A549 (cell line): ENCODE data around the gene ERFE. TPM values are rescaled to one million over a fixed set of nuclear protein-coding genes. Genes with fewer than 3 reads are reported as not detected.

Experiments
- ATAC-seq, 2 experiments: fragments of 200-7000 bp in 1 of 2; fragments of >200 bp in 1 of 2; cut with Nextera tagmentation in 1 of 2; cut with Tn5 transposase in 1 of 2; 3 replicates each; pipeline versions ENCODE4 v1.8.0 to v1.9.1; 2018 to 2020; ENCODE audit warnings: mild to moderate bottlenecking in 1 of 2, moderate library complexity in 1 of 2
- CTCF ChIA-PET: fragments of 300-600 bp; sonication (Branson Sonifier 250); formaldehyde crosslinking; extraction: SDS; loops from one replicate; lab custom pipeline; 2021; ENCODE audit warnings: antibody characterized with exemption, inconsistent platforms; lab: Yijun Ruan, JAX
- POLR2A ChIA-PET: fragments of 350-600 bp; formaldehyde crosslinking; extraction: SDS; loops from one replicate; lab custom pipeline; 2021; ENCODE audit warnings: antibody characterized with exemption, inconsistent platforms; lab: Yijun Ruan, JAX
- DNase-seq, 2 experiments: peaks; one replicate each; pipeline versions ENCODE4 v3.0.0 to v3.0.0-alpha.2; 2011 to 2016; ENCODE audit warnings: low read depth in 1 of 2, low spot score in 1 of 2
- FAIRE-seq: peaks from 2 replicates; lab custom pipeline; 2011; peaks lifted over from hg19 to GRCh38; lab: Jason Lieb, UNC
- H3K27ac ChIP-seq, 2 experiments: fragments of >200 bp; sonication (Bioruptor Twin); formaldehyde crosslinking; 3 replicates each; pipeline ENCODE4 v1.5.1; 2016 to 2017
- H3K4me1 ChIP-seq: fragments of >200 bp; sonication (Bioruptor Twin); formaldehyde crosslinking; 3 replicates; pipeline ENCODE4 v1.6.1; 2016
- H3K4me2 ChIP-seq: fragments of >200 bp; sonication (Bioruptor Twin); formaldehyde crosslinking; 3 replicates; pipeline ENCODE4 v1.6.1; 2016
- H3K4me3 ChIP-seq: fragments of >200 bp; sonication (Bioruptor Twin); formaldehyde crosslinking; 3 replicates; pipeline ENCODE4 v1.5.1; 2016
- H3K9me3 ChIP-seq: fragments of >200 bp; sonication (Bioruptor Twin); formaldehyde crosslinking; 3 replicates; pipeline ENCODE4 v1.6.1; 2016
- CEBPB ChIP-seq, 2 experiments: fragments of >200 bp in 1 of 2; sonication (Bioruptor Twin) in 1 of 2; formaldehyde crosslinking in 1 of 2; IDR thresholded peaks; 2 replicates each; pipeline ENCODE4 v1.6.1; 2012 to 2016
- FOSL2 ChIP-seq, 2 experiments: fragments of 450-650 bp in 1 of 2; fragments of >200 bp in 1 of 2; sonication (Bioruptor Twin) in 1 of 2; formaldehyde crosslinking; IDR thresholded peaks; 2 replicates each; pipeline versions ENCODE4 v1.5.0 to v1.6.1; 2016 to 2020; ENCODE audit warnings: mild to moderate bottlenecking in 1 of 2, moderate library complexity in 1 of 2
- GATA3 ChIP-seq: IDR thresholded peaks from 2 replicates; pipeline ENCODE4 v1.6.1; 2012; ENCODE audit warnings: borderline replicate concordance
- HOXB5 ChIP-seq: fragments of 250-450 bp; sonication (Bioruptor Pico); IDR thresholded peaks from 2 replicates; pipeline ENCODE4 v1.5.0; 2020; ENCODE audit warnings: mild to moderate bottlenecking, moderate library complexity
- JUNB ChIP-seq: fragments of >200 bp; sonication (Bioruptor Twin); formaldehyde crosslinking; IDR thresholded peaks from 2 replicates; pipeline ENCODE4 v1.6.1; 2016
- KDM1A ChIP-seq: fragments of 200-600 bp; sonication (generic); IDR thresholded peaks from 2 replicates; pipeline ENCODE4 v1.6.1; 2016; ENCODE audit warnings: low read depth, mild to moderate bottlenecking
- KDM5A ChIP-seq: fragments of 200-600 bp; sonication (generic); IDR thresholded peaks from 2 replicates; pipeline ENCODE4 v1.6.1; 2016; ENCODE audit warnings: antibody characterized with exemption, mild to moderate bottlenecking
- NPAS2 ChIP-seq: fragments of 250-450 bp; sonication (Bioruptor Pico); IDR thresholded peaks from 2 replicates; pipeline ENCODE4 v1.8.0; 2022; ENCODE audit warnings: mild to moderate bottlenecking, moderate library complexity, borderline replicate concordance
- NR3C1 ChIP-seq: fragments of >200 bp; sonication (Bioruptor Twin); formaldehyde crosslinking; IDR thresholded peaks from 3 replicates; pipeline ENCODE4 v1.6.1; 2017
- PHF8 ChIP-seq: fragments of 200-600 bp; sonication (generic); IDR thresholded peaks from 2 replicates; pipeline ENCODE4 v1.6.1; 2016; ENCODE audit warnings: low read depth, mild to moderate bottlenecking, antibody characterized with exemption, moderate library complexity, borderline replicate concordance
- RAD21 ChIP-seq, 2 experiments: fragments of >200 bp in 1 of 2; sonication (Bioruptor Twin) in 1 of 2; formaldehyde crosslinking in 1 of 2; IDR thresholded peaks in 1 of 2; conservative IDR thresholded peaks in 1 of 2; 2 replicates in 1 of 2; 3 replicates in 1 of 2; pipeline ENCODE4 v1.6.1; 2012 to 2018; ENCODE audit warnings: inconsistent platforms in 1 of 2
- RCOR1 ChIP-seq: fragments of 150-350 bp; IDR thresholded peaks from 2 replicates; pipeline ENCODE4 v1.6.1; 2014; ENCODE audit warnings: antibody characterized with exemption, low read length, low read depth
- RNF2 ChIP-seq: fragments of 200-600 bp; sonication (generic); IDR thresholded peaks from 2 replicates; pipeline ENCODE4 v1.6.1; 2016; ENCODE audit warnings: low read depth, mild to moderate bottlenecking, antibody characterized with exemption, moderate library complexity, borderline replicate concordance
- SREBF2 ChIP-seq: fragments of 450-650 bp; IDR thresholded peaks from 2 replicates; pipeline ENCODE4 v1.6.1; 2014; ENCODE audit warnings: mild to moderate bottlenecking, moderate library complexity
- TP53 ChIP-seq: fragments of 250-450 bp; sonication (Bioruptor Pico); IDR thresholded peaks from 2 replicates; pipeline ENCODE4 v1.5.0; 2021; ENCODE audit warnings: mild to moderate bottlenecking, moderate library complexity
- ZFP36 ChIP-seq: fragments of 450-650 bp; IDR thresholded peaks from 2 replicates; pipeline ENCODE4 v1.6.1; 2014; ENCODE audit warnings: borderline replicate concordance; ENCODE audit not compliant: partially characterized antibody
- ZSCAN20 ChIP-seq: fragments of 250-450 bp; sonication (Bioruptor Pico); IDR thresholded peaks from 2 replicates; pipeline ENCODE4 v1.8.0; 2022; ENCODE audit warnings: mild to moderate bottlenecking, moderate library complexity
- WGBS: methylation state at CpG from one replicate; pipeline ENCODE4 v1.1.6; 2017; ENCODE audit errors: missing lambda C conversion rate; 5-methylcytosine and 5-hydroxymethylcytosine counted together
- polyA plus RNA-seq, 4 experiments: library from polyadenylated mRNA; depleted of rRNA in 3 of 4; stranded (reverse); fragments of >200 nt; fragmentation: RNase III in 1 of 4; extraction: RNeasy Plus Mini Kit Qiagen cat#74134 plus additional on column Dnase treatment in 1 of 4; gene quantifications; 2 replicates in 3 of 4; 3 replicates in 1 of 4; pipeline ENCODE4 v1.2.3, GENCODE V29; 2011 to 2017
- TF ChIP-seq, protein P1 (sequence below): IDR thresholded peaks from 2 replicates; pipeline ENCODE4 v1.6.1; 2012
- TF ChIP-seq, protein P2 (sequence below): IDR thresholded peaks from 2 replicates; pipeline ENCODE4 v1.6.1; 2012; ENCODE audit warnings: low read depth, borderline replicate concordance
- TF ChIP-seq, protein P3 (sequence below): fragments of >200 bp; sonication (Bioruptor Twin); formaldehyde crosslinking; IDR thresholded peaks from 2 replicates; pipeline ENCODE4 v1.6.1; 2016
- TF ChIP-seq, protein P4 (sequence below): fragments of 250-450 bp; sonication (Bioruptor Pico); IDR thresholded peaks from 2 replicates; pipeline ENCODE4 v1.5.0; 2021; ENCODE audit warnings: mild to moderate bottlenecking, moderate library complexity, borderline replicate concordance

The ERFE gene
- polyA plus RNA-seq, 2 of the 4 experiments (the other 2 are of a cell fraction) = 2.6 TPM

DNA sequence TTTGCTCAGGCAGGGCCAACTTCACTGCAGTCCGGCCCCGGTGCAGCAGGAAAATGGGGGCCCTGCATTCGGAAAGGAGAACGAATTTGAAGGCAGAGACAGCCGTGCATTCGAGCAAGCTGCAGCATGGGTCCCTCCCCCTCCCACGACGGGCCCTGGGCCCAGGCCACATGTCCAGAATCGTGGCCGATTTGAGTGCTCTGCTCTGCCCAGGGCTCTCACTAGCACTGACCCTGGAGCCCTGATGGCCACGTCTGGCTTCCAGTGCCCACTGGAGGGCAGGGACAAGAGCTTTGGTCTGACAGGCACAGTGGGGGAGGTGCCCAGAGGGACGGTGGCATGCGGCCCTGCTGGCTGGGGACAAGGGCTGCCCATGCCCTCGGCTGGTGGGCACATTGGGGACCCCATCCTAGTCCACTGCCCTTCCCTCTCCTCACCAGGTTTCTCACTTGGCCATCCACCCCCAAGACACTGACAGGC lies 34.7 kb upstream of the ERFE start:
- H3K4me2 ChIP-seq = no peak overlapping the region
- CTCF ChIA-PET = interaction anchor here (1.1 kb wide), 1 partner anchor 9 kb away, joined by 3 read pairs; no protein-coding TSS in a partner anchor
- TF ChIP-seq, protein P1, sequence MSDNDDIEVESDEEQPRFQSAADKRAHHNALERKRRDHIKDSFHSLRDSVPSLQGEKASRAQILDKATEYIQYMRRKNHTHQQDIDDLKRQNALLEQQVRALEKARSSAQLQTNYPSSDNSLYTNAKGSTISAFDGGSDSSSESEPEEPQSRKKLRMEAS = no peak
- TF ChIP-seq TP53 (CRISPR knock-in tag) (no peak), ZSCAN20 (CRISPR knock-in tag) (no peak), NR3C1 (no peak), GATA3 (no peak)
- TF ChIP-seq, all 56 proteins: peak for 0
- WGBS = 51% methylated on average over 13 of the region's 14 CpGs
- Histone ChIP-seq H3K4me3 (no peak overlapping the region), H3K9me3 (no peaks in the 10 kb centered on the region), H3K27ac (no peak overlapping the region), H3K4me1 (no peaks in the 10 kb centered on the region)
- POLR2A ChIA-PET = no interaction called here
- ATAC-seq = no peak
- no peak for FAIRE-seq
- no peak for DNase-seq

DNA sequence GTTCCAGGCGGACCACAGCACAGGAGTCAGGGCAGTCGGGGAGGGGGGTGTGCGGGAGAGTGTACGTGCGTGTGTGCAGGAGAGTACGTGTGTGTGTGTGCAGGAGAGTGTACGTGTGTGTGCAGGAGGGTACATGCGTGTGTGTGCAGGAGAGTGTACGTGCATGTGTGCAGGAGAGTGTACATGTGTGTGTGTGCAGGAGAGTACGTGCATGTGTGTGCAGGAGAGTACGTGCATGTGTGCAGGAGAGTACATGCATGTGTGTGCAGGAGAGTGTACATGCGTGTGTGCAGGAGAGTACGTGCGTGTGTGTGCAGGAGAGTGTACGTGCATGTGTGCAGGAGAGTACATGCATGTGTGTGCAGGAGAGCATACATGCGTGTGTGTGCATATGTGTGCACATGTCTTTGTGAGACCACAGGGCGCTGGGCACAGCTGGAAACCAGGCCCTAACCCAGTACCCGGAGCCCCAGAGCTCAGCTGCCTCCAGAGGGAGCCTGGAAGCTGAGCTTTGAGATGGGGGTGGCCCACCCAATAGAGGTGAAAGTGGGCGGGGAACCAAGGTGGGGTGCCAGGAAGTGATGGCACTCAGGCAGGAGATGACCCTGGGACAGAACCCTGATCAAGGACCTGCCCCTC lies 34.2 kb upstream of the ERFE start:
- ChIA-PET POLR2A (no interaction called here), CTCF (interaction anchor here (1.1 kb wide), 1 partner anchor 10 kb away, joined by 3 read pairs; no protein-coding TSS in a partner anchor)
- FAIRE-seq = no peak
- WGBS = 81% methylated on average over 19 of the region's 19 CpGs
- no peak for TF ChIP-seq CEBPB (IDR thresholded peaks at IDR 0.05)
- no peak for TF ChIP-seq SREBF2
- no peak for TF ChIP-seq JUNB
- TF ChIP-seq TP53 (CRISPR knock-in tag) = no peak
- no peak for TF ChIP-seq RCOR1
- TF ChIP-seq KDM1A = no peak
- no peak for TF ChIP-seq KDM5A
- TF ChIP-seq FOSL2 (IDR thresholded peaks at IDR 0.05) = no peak
- TF ChIP-seq FOSL2 (CRISPR knock-in tag; IDR thresholded peaks at IDR 0.05) = no peak
- no peak for TF ChIP-seq NPAS2
- no peak for TF ChIP-seq PHF8
- TF ChIP-seq, protein P2, sequence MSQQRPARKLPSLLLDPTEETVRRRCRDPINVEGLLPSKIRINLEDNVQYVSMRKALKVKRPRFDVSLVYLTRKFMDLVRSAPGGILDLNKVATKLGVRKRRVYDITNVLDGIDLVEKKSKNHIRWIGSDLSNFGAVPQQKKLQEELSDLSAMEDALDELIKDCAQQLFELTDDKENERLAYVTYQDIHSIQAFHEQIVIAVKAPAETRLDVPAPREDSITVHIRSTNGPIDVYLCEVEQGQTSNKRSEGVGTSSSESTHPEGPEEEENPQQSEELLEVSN = no peak
- TF ChIP-seq RNF2 = no peak
- no peak for TF ChIP-seq HOXB5 (CRISPR knock-in tag)
- TF ChIP-seq RAD21 (conservative IDR thresholded peaks at IDR 0.05 in 1 of 2, IDR thresholded peaks at IDR 0.05 in 1 of 2) = no peak
- TF ChIP-seq, protein P3, sequence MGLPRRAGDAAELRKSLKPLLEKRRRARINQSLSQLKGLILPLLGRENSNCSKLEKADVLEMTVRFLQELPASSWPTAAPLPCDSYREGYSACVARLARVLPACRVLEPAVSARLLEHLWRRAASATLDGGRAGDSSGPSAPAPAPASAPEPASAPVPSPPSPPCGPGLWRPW = no peak
- ATAC-seq = 0 out of 6 replicates have a peak, but pooled peaks of 1 of the 2 experiments have one; percentile 6
- Histone ChIP-seq H3K4me3 (no peak overlapping the region), H3K4me1 (no peaks in the 10 kb centered on the region), H3K4me2 (no peak overlapping the region), H3K9me3 (no peaks in the 10 kb centered on the region), H3K27ac (no peak overlapping the region)
- DNase-seq = no peak

DNA sequence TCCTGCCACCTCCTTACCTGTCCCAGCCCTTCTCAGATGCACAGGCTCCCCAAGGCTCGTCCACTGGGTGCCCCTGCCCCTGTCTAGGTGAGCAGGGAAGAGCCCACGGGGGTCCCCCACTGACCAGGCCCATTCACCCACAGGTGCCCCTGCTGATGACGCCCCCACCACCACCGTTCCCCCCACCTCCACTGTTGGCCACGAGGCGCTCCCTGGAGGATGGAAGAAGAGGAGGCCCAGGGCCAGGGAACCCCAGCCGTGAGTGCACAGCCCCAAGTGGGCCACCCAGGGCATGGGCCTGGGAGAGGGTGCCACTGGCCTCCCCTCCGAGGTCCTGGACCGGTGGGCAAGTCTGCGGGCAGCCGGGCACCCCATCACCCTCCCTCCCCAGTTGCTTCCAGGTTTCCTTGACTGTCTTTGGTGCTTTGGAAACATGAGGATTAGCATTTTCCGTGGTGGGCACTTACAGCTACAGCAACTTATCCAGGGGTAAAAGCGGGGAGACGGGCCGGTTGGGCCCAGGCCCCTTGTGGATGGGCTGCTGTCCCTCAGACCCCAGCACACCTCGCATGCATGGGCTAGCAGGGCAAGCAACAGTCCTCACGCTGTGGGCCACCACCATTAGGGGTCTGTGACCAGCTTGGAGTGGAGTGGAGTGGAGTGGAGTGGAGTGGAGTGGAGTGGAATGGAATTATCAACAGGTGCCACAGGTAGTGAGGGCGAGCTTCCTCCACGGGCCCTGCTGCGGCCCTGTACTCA lies 33.5 kb upstream of the ERFE start:
- 79% methylated on average over 15 of the region's 20 CpGs for WGBS
- no peak for ATAC-seq
- Histone ChIP-seq H3K27ac (no peak overlapping the region), H3K4me3 (no peak overlapping the region), H3K9me3 (no peaks in the 10 kb centered on the region), H3K4me1 (no peaks in the 10 kb centered on the region), H3K4me2 (no peak overlapping the region)
- POLR2A ChIA-PET = no interaction called here
- DNase-seq = no peak
- FAIRE-seq = no peak
- CTCF ChIA-PET = no interaction called here
- TF ChIP-seq, protein P4, sequence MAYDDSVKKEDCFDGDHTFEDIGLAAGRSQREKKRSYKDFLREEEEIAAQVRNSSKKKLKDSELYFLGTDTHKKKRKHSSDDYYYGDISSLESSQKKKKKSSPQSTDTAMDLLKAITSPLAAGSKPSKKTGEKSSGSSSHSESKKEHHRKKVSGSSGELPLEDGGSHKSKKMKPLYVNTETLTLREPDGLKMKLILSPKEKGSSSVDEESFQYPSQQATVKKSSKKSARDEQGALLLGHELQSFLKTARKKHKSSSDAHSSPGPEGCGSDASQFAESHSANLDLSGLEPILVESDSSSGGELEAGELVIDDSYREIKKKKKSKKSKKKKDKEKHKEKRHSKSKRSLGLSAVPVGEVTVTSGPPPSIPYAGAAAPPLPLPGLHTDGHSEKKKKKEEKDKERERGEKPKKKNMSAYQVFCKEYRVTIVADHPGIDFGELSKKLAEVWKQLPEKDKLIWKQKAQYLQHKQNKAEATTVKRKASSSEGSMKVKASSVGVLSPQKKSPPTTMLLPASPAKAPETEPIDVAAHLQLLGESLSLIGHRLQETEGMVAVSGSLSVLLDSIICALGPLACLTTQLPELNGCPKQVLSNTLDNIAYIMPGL = no peak
- no peak for TF ChIP-seq ZFP36
